ENCODE measurements around the gene CARD19. TPM values are rescaled to one million over a fixed set of nuclear protein-coding genes. Genes with fewer than 3 reads are reported as not detected.

The CARD19 gene
- polyA plus RNA-seq, 6 donors from 2014 or later: 18.4 to 37.3 (median 27.4) TPM

DNA sequence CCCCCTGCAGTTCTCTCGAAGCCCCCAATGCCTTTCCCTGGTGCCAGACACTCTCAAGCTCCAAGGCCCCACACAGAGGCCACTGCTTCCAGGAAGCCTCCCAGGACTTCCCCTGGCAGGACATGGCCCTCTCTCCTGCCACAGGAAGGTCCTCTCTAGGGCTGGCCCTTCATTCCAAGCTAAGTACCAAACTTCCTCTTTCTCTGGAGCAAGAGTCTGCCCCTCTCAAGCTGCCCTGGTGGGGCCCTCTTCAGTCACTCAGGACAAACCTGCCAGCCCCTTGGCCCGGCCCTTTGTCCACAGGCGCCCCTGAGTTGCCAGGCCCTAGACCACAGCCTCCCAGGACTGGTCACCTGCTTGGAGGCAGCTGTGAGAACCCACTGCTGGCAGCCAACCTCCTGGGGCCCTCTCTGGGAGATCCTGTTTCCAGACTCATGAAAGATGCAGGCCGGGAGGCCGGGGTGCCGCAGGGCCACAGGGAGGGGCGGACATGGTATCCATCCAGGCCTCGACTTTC, 31.4 kb downstream of the CARD19 start:
- peaks cover 0 to 2% (median 0%) of the 10 kb centered on the region in 3 donors for H3K27me3 Mint-ChIP-seq
- peak; percentile 7 to 29 for ATAC-seq (ENCODE audit: low read depth in 2 of 2)
- H3K36me3 Mint-ChIP-seq: no peaks in the 10 kb centered on the region
- no peak overlapping the region for H3K4me3 Mint-ChIP-seq
- no peaks in the 10 kb centered on the region for H3K9me3 Mint-ChIP-seq
- H3K4me1 Mint-ChIP-seq: peaks cover 20 to 29% (median 23%) of the 10 kb centered on the region in 3 donors
- H3K27ac Mint-ChIP-seq: peak overlapping the region in 2 of 6 donors; percentile 73 to 75
- DNase-seq: no peak

DNA sequence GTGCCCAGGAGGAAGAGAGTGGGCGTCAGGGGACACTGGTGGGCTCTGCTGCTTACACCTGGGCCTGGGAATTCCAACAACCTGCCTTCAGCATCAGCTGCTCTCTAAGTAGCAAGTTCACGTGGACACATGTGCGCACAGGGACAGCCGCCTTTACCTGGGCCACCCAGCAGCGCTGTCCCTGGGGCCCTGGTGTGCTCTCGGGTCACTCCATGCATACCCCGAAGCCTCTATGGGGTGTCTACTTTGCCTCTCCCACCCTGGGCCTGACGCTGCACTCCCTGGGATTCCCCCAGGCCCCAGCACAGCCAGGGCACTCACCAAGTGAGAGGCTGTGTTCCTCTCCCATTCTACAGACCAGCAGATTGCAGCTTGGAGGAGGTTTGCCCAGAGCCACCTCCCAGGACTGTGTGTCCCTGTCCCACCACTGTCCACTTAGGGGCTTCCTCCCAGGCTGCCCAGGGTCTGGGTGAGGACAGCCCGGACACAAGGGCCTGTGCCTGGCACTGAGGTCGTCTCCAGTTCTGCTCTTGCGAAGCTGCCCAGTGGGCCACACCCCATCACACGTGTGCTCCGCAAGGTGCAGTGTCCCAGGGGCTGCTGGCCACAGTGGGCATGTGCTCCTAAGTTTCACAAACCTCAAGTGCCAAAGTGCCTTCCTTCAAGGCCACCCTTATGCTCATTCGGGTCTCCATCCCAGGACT, 32.1 kb downstream of the CARD19 start:
- no peak for DNase-seq
- Mint-ChIP-seq H3K27me3 (peaks cover 0 to 9% (median 0%) of the 10 kb centered on the region in 3 donors), H3K4me3 (no peak overlapping the region), H3K36me3 (no peaks in the 10 kb centered on the region), H3K27ac (peak overlapping the region in 3 of 6 donors; percentile 0 to 73 (median 24)), H3K9me3 (no peaks in the 10 kb centered on the region), H3K4me1 (peaks cover 25 to 36% (median 26%) of the 10 kb centered on the region in 3 donors)
- no peak for ATAC-seq (ENCODE audit: low read depth in 2 of 2)

DNA sequence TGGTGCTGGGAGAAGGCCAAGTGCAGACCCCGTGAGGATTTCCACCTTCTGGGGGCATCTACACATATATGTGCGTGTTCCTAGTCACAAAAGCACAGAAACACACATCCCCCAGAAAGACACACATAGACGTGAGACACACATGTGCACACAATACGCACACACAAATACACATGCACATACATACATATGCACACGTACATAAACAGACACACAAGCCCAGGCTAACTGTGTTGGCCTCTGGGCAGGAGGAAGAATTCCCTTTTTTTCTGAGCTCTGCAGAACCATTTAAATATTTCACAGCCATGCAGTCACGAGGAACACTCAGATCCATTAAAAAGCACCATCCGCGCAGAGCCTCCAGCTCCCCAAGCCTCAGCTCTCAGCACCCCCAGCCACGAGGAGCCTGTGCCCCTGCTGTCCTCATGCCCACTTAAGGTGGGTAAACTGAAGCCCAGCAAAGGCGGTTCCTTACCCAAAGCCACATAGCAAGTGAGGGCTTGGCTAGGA, 32.8 kb downstream of the CARD19 start:
- no peaks in the 10 kb centered on the region for H3K9me3 Mint-ChIP-seq
- ATAC-seq (ENCODE audit: low read depth in 2 of 2) (no peak), DNase-seq (no peak)
- peak overlapping the region in 2 of 6 donors; percentile 0 to 73 for H3K27ac Mint-ChIP-seq
- peak overlapping the region in 1 of 8 donors; percentile 1 for H3K4me3 Mint-ChIP-seq
- peaks cover 28 to 42% (median 30%) of the 10 kb centered on the region in 3 donors for H3K4me1 Mint-ChIP-seq
- no peaks in the 10 kb centered on the region for H3K36me3 Mint-ChIP-seq
- peaks cover 0 to 11% (median 0%) of the 10 kb centered on the region in 3 donors for H3K27me3 Mint-ChIP-seq

DNA sequence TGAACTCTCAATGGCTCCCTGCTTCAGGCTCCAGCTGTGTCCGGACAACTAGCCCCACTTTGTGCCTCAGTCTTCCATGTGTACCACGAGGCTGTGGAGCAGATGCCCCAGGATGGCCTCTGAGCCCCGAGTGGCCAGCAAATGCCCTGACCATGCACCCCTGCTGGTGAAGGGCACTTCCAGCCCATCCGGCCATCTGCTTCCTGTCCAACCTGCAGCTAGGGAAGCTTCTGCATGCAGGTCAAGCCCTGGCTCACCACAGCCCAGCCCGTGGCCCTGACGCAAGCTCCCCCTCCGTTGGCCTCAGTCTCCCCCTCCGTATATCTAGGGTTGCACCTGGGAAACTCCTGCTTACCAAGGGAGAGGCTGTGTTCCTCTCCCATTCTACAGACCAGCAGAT, 33.3 kb downstream of the CARD19 start:
- H3K9me3 Mint-ChIP-seq: no peaks in the 10 kb centered on the region
- peaks cover 28 to 42% (median 30%) of the 10 kb centered on the region in 3 donors for H3K4me1 Mint-ChIP-seq
- no peak overlapping the region for H3K4me3 Mint-ChIP-seq
- ATAC-seq (ENCODE audit: low read depth in 2 of 2): no peak
- peak overlapping the region in 1 of 6 donors; percentile 11 for H3K27ac Mint-ChIP-seq
- H3K36me3 Mint-ChIP-seq: no peaks in the 10 kb centered on the region
- peaks cover 0 to 11% (median 0%) of the 10 kb centered on the region in 3 donors for H3K27me3 Mint-ChIP-seq
- no peak for DNase-seq

DNA sequence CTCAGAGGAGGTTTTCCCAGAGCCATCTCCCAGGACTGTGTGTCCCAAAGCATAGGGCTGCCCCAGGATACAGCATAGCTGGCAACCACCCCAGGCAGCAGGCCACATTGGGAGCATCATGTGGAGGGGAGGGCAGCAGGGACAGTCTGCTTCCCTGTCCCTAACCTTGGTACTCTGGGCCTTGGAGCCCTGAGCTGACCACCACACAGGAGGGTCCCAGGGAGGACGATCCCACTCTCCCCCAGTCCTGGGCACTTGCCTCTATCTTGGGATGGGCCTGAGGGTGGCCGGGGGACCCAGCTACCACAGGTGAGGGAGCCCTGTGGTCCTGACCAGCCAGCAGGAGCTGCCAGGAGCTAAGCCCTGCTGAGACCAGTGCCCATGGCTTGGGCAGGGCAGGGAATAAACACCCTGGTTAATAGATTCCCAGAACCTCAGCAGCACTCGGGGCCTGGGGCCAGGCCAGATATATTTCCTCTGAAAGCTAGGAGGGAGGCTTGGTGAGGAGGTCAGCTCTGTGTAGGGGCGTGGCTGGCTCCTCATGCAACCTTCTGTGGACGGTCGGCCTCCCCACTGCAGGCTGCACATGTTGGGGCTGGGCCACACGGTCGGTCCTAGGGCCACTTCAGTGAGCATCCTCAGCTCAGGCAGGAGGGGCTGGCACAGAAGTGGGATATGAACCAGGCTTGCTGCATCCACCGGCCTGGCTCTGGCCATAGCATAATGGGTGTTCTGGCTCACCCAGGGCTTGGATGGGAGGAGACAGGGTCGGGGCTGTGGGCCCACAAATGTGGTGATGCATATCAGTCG, 33.9 kb downstream of the CARD19 start:
- peak overlapping the region in 1 of 8 donors; percentile 54 for H3K4me3 Mint-ChIP-seq
- peak overlapping the region in 2 of 6 donors; percentile 51 to 96 for H3K27ac Mint-ChIP-seq
- H3K27me3 Mint-ChIP-seq: peaks cover 0 to 15% (median 0%) of the 10 kb centered on the region in 3 donors
- peaks cover 33 to 48% (median 35%) of the 10 kb centered on the region in 3 donors for H3K4me1 Mint-ChIP-seq
- no peak for ATAC-seq (ENCODE audit: low read depth in 2 of 2)
- no peaks in the 10 kb centered on the region for H3K36me3 Mint-ChIP-seq
- DNase-seq: no peak
- no peaks in the 10 kb centered on the region for H3K9me3 Mint-ChIP-seq

DNA sequence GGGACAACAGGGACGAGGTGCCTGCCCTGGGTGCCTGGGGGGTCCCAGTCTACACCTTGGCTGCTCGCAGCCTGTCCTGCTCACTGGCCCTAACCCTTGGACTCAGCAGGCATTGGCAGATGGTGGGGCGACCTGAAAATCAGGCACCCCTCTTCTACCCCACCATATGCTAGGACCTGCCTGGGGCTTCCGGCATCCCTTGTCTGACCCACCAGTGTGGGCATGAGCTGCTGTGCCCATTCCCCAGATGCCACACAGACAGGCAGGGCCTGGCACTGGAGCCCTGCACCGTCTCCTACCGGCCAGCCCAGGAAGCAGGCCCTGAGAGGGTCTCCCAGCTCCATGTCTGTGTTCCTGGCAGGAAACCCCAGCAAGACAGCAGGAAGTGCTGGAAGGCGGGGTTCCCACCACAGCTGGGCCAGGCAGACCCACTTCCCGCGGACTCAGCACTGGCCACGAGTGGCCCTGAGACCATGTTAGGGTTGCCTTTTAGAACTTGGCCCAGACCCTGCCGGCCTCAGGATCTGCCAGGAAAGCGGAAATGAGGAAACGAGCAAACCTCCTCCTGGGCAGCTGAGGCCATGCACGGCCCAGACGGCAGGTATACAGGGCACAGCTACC, 35.0 kb downstream of the CARD19 start:
- no peaks in the 10 kb centered on the region for H3K9me3 Mint-ChIP-seq
- ATAC-seq (ENCODE audit: low read depth in 2 of 2): no peak
- peaks cover 35 to 50% (median 35%) of the 10 kb centered on the region in 3 donors for H3K4me1 Mint-ChIP-seq
- peak overlapping the region in 1 of 8 donors; percentile 88 for H3K4me3 Mint-ChIP-seq
- H3K27me3 Mint-ChIP-seq: peaks cover 0 to 16% (median 0%) of the 10 kb centered on the region in 3 donors
- H3K27ac Mint-ChIP-seq: peak overlapping the region in 2 of 6 donors; percentile 36 to 96
- DNase-seq: no peak
- no peaks in the 10 kb centered on the region for H3K36me3 Mint-ChIP-seq

DNA sequence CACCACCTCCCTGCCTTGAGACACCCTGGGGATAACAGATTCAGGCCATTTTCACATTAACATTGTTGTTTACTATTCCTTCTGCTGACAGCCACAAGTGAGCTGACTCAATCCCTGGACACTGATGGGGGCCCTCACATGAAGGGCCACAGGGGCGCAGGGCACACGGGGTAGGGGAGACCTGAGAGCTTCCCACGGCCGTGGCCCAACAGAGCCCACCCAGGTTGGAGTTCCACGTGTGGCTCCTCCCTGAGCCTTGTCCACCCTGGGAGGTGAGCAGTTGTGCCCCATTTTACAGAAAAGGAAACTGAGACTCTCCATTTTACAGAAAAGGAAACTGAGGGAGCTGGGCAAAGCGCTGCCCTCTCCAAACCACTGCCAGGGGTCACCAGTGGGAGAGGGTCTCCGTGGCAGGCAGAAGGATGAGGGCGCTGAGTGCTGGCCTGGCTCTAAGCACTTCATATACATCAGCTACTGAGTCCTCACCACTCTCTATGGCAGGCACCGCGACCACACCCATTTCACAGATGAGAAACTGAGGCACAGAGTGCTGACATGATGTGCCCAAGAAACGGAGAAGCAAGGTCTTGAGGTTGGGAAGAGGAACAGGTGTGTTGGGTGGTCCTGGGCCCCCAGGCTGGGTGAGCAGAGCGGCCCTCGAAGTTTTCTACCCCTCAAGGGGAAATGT, 35.7 kb downstream of the CARD19 start:
- Mint-ChIP-seq H3K36me3 (no peaks in the 10 kb centered on the region), H3K4me3 (peak overlapping the region in 4 of 8 donors; percentile 66 to 88 (median 75)), H3K4me1 (peaks cover 30 to 55% (median 40%) of the 10 kb centered on the region in 3 donors), H3K27me3 (peaks cover 0 to 16% (median 0%) of the 10 kb centered on the region in 3 donors), H3K27ac (peak overlapping the region in 5 of 6 donors; percentile 80 to 96 (median 90)), H3K9me3 (no peaks in the 10 kb centered on the region)
- ATAC-seq (ENCODE audit: low read depth in 2 of 2) (no peak), DNase-seq (no peak)

DNA sequence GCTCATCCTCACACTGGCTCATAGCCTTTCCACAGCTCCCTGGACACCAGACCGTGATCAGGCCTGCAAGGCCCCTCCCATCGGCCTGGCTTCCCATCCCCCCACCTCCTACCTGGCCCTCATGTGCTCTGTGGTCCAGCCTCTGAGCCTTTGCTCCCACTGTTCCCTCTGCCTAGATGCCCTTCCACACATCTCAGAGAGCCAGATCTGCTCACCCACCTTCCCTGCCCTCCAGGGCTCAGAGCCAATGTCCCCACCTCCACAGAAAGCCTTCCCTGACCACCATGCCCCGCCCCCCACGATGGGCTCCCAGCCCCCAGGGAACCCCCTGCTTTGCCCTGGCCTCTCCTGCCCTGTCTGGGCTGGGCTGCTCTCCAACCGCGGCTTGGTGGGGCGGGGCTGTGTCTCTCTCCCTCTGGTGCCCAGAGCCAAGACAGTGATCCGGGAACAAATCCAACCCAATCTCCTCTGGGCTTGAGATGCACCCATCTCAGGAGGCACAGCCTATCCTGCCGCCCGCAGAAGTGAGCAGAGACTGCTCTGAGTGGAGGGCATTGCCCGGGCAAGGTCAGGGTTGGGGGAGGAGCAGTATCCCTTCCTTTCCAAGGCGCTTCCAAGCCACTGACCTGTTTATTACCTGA, 36.4 kb downstream of the CARD19 start:
- peaks cover 25 to 53% (median 39%) of the 10 kb centered on the region in 3 donors for H3K4me1 Mint-ChIP-seq
- H3K9me3 Mint-ChIP-seq: no peaks in the 10 kb centered on the region
- ATAC-seq (ENCODE audit: low read depth in 2 of 2) (no peak), DNase-seq (no peak)
- H3K36me3 Mint-ChIP-seq: no peaks in the 10 kb centered on the region
- H3K4me3 Mint-ChIP-seq: peak overlapping the region in 6 of 8 donors; percentile 32 to 90 (median 84)
- H3K27ac Mint-ChIP-seq: peak overlapping the region in 5 of 6 donors; percentile 69 to 100 (median 96)
- peaks cover 0 to 16% (median 0%) of the 10 kb centered on the region in 3 donors for H3K27me3 Mint-ChIP-seq

DNA sequence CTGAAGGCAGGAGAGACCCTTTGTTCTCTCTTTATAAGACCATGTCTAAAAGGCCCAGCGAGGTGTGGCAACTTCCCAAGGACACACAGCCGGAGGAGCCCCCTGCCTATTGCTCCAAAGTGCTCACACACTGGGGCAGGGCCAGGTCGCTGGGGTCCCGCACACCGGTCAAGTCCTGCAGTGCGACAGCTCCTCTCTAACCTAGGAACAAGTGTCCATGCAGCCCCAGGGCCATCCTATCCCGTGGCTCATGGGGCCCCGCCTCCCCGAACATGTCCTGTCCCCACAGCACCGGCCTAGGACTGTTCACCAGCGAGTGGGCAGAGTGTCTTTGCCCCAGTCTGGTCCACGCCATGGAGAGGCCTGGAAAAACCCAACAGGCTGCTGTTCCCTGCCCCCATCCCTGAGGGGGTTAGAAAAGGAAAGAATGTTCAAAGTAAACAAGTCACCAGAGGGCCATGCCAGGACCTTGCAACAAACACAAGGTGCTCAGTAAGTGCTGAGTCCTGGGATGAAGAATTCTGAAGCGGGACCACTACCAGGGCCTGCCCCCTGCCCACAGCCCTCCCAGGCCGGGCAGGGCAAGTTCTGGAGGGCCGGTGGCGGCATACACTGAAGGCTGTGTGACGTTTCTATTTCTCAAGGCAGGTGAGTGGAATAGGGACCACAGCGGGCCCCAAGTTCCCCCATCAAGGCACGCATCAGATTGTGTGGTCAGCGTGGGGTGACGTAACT, 37.1 kb downstream of the CARD19 start:
- Mint-ChIP-seq H3K4me3 (peak overlapping the region; percentile 68 to 92 (median 88)), H3K36me3 (no peaks in the 10 kb centered on the region), H3K4me1 (peaks cover 28 to 53% (median 41%) of the 10 kb centered on the region in 3 donors), H3K9me3 (peaks cover 0 to 3% (median 0%) of the 10 kb centered on the region in 7 donors), H3K27ac (peak overlapping the region; percentile 63 to 100 (median 94)), H3K27me3 (peaks cover 0 to 16% (median 0%) of the 10 kb centered on the region in 3 donors)
- DNase-seq: peak; percentile 55
- peak; percentile 30 to 49 for ATAC-seq (ENCODE audit: low read depth in 2 of 2)

DNA sequence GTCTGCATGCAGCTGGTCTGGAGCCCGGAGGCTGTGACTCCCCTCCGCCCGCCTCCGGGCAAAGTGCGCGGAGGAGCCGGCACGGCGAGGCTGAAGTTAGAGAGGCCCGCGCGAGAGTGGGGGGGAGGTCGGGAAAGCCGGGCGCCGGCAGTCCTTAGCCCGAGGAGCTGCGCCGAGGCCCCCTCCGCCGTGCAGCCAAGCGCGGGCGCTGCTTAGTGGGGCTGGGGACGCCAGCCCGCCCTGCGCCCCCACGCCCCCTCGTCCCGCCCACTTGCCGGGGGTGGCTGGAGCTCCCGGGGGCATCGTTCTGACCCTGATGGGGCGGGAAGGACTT, 37.6 kb downstream of the CARD19 start:
- peaks cover 30 to 53% (median 43%) of the 10 kb centered on the region in 3 donors for H3K4me1 Mint-ChIP-seq
- no peak for DNase-seq

DNA sequence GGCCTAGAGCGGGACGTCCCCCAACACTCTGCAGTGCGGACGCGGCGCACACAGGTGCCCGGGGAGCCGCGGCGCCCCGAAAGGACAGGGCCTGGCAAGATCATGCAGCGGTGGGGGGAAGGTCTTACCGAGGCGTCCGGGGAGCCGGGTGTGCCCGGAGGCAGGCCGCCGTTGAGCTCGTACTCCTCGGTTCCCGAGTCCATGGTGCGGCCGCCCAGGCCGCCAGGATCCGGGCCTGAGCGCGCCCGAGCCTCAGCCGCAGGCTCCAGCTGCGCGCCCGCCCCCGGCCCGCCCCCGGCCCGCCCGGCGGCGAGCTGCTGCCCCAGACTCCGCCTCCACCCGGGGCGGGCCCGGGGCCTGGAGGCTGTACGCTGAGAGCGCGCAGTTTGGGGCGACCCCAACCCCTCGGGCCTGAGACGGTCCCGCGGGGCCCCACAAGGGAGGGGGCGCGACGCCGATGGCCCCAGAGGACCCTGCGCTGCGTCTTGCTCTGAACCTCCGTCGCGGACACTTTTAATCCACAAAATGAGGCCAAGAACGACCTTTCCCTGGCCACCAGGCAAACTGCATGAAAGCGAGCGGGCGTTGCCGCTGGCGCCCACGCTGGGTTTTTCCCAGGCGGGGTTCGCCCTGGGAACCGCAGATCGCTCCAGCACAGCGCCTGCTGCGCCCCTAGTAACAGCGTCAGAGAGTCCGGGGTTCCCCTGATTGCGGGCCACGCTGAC, 38.2 kb downstream of the CARD19 start, which contains the start of gene NINJ1:
NINJ1 (minus strand) TSS at position 237 of the 725 bp plus-strand sequence; CDS start at position 203, 34 bp downstream.
- Mint-ChIP-seq H3K27me3 (peaks cover 0 to 17% (median 0%) of the 10 kb centered on the region in 3 donors), H3K9me3 (peaks cover 0 to 4% (median 3%) of the 10 kb centered on the region in 7 donors), H3K36me3 (peaks cover 0 to 2% of the 10 kb centered on the region in 2 donors), H3K4me1 (peaks cover 32 to 53% (median 44%) of the 10 kb centered on the region in 3 donors), H3K4me3 (peak within 1 kb of the TSS; percentile 85 to 92 (median 88)), H3K27ac (peak within 1 kb of the TSS; percentile 95 to 100 (median 97))
- DNase-seq: peak; percentile 82
- ATAC-seq (ENCODE audit: low read depth in 2 of 2): peak; percentile 73 to 80

More for the DNA sequence above, 37.6 kb downstream of the CARD19 start:
- H3K27me3 Mint-ChIP-seq: peaks cover 0 to 16% (median 0%) of the 10 kb centered on the region in 3 donors
- H3K36me3 Mint-ChIP-seq: no peaks in the 10 kb centered on the region
- peak overlapping the region; percentile 80 to 92 (median 88) for H3K4me3 Mint-ChIP-seq
- peaks cover 0 to 4% (median 3%) of the 10 kb centered on the region in 7 donors for H3K9me3 Mint-ChIP-seq
- peak overlapping the region; percentile 63 to 100 (median 94) for H3K27ac Mint-ChIP-seq
- ATAC-seq (ENCODE audit: low read depth in 2 of 2): no peak

Data from naive B cell (primary cell).